ENCODE measurements around the gene CRABP2. TPM values are rescaled to one million over a fixed set of nuclear protein-coding genes. Genes with fewer than 3 reads are reported as not detected.

CRABP2 gene
- polyA plus RNA-seq, 2 of the 4 experiments (the other 2 are of a cell fraction) = 1.7 to 15.6 TPM

DNA sequence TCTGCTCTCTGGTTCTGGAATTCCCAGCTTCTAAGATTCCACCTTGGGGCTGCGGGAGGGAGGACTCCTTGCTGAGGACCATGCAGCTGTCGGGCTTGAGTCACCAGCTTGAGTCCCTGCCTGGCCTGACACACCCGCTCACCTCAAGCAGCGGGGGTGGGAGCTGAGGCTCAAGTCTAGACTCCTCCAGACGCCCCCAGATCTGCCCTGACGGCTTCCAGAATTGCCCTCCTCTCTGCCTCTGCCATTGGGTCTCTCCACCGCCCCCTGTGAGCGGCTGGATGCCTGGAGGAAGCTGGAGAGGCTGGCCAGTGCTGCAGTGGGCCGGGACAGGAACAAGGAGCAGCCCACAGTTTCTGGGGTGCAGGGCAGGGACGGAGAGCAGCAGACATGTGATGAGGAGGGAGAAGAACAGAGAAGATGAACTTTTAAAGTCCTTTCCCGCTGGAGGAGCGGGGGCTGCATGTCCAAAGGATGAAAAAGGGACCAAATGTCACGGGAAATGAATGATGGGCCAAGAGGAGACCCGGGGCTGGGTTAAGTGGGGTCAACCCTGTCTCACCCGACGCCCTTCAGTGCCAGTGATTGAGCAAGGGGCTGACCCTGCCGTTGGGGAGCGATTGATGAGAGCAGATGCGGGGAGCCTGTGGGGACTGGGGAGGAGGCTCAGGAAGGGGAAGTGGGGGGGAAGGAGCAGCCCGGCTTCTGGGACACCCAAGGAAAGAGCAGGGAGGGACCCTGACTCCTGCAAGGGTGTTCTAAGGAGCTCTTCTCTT lies 13.5 kb downstream of the CRABP2 start:
- DNase-seq (ENCODE audit: low read depth in 1 of 2, low spot score in 1 of 2) (peak in 1 of 2 experiments; percentile 52), FAIRE-seq (no peak), ATAC-seq (peak; percentile 20 to 47; a peak in 5 of 6 replicates)
- no peak overlapping the region for H3K4me3 ChIP-seq
- TF ChIP-seq POLR2AphosphoS2 (conservative IDR thresholded peaks at IDR 0.05; ENCODE audit: low read length) = no peak
- TF ChIP-seq HDAC2 (IDR thresholded peaks at IDR 0.05) = no peak
- no peak for TF ChIP-seq HEYL (CRISPR knock-in tag; IDR thresholded peaks at IDR 0.05)
- no peak for TF ChIP-seq HOXA7 (CRISPR knock-in tag; IDR thresholded peaks at IDR 0.05)
- TF ChIP-seq ZNF302 (CRISPR knock-in tag; IDR thresholded peaks at IDR 0.05) = no peak
- no peak for TF ChIP-seq MAZ (IDR thresholded peaks at IDR 0.05; ENCODE audit: borderline replicate concordance, low read depth, low read length)
- no peak for TF ChIP-seq RAD21 (conservative IDR thresholded peaks at IDR 0.05 in 1 of 2, IDR thresholded peaks at IDR 0.05 in 1 of 2)
- H3K27ac ChIP-seq = peak overlapping the region in 1 of 2 experiments; percentile 63; a peak in 3 of 6 replicates
- H3K4me1 ChIP-seq = peaks cover 45% of the 10 kb centered on the region
- POLR2A ChIA-PET = interaction anchor here (1.1 kb wide), 1 partner anchor 37 kb away, joined by 8 read pairs; the partner anchor contains the start of genes ISG20L2 and METTL25B
- H3K9me3 ChIP-seq = no peaks in the 10 kb centered on the region
- WGBS (ENCODE audit: missing lambda C conversion rate) = 46% methylated on average over 19 of the region's 20 CpGs
- CTCF ChIA-PET = interaction anchor here (0.9 to 52.1 kb wide), 14 partner anchors 16 to 333 kb away, joined by 3 to 2258 read pairs (median 12); partner anchors contain the start of genes CRABP2, HAPLN2, HDGF and INSRR
- peak overlapping the region; percentile 25 for H3K4me2 ChIP-seq

GRCh38 chr1:156691191-156691590 lies 14.2 kb downstream of the CRABP2 start:
- peak overlapping the region; percentile 25 for H3K4me2 ChIP-seq
- FAIRE-seq (no peak), ATAC-seq (no peak), DNase-seq (ENCODE audit: low read depth in 1 of 2, low spot score in 1 of 2) (no peak)
- ChIA-PET POLR2A (interaction anchor here (1.1 to 2.8 kb wide), 2 partner anchors 35 to 37 kb away, joined by 8 to 15 read pairs; partner anchors contain the start of genes ISG20L2 and METTL25B), CTCF (interaction anchor here (0.9 to 52.1 kb wide), 15 partner anchors 15 to 332 kb away, joined by 3 to 2258 read pairs (median 27); partner anchors contain the start of genes CRABP2, HAPLN2, HDGF and INSRR)
- whole genome bisulfite sequencing (ENCODE audit: missing lambda C conversion rate) = 88% methylated on average over 10 of the region's 10 CpGs
- peaks cover 51% of the 10 kb centered on the region for H3K4me1 ChIP-seq
- TF ChIP-seq HES2 (IDR thresholded peaks at IDR 0.05) (no peak), HOXB5 (CRISPR knock-in tag; IDR thresholded peaks at IDR 0.05) (no peak), BHLHE40 (IDR thresholded peaks at IDR 0.05; ENCODE audit: low read depth, low read length) (no peak), ZNF302 (CRISPR knock-in tag; IDR thresholded peaks at IDR 0.05) (no peak), TP53 (CRISPR knock-in tag; IDR thresholded peaks at IDR 0.05) (no peak), HDAC2 (IDR thresholded peaks at IDR 0.05) (no peak), TFCP2L1 (CRISPR knock-in tag; IDR thresholded peaks at IDR 0.05) (no peak), CBX2 (IDR thresholded peaks at IDR 0.05; ENCODE audit: borderline replicate concordance, low read depth) (no peak), ZSCAN20 (CRISPR knock-in tag; IDR thresholded peaks at IDR 0.05) (no peak), MYC (IDR thresholded peaks at IDR 0.05; ENCODE audit: borderline replicate concordance, low read length) (no peak), EHMT2 (IDR thresholded peaks at IDR 0.05; ENCODE audit: low read depth) (no peak)
- TF ChIP-seq, protein P1, sequence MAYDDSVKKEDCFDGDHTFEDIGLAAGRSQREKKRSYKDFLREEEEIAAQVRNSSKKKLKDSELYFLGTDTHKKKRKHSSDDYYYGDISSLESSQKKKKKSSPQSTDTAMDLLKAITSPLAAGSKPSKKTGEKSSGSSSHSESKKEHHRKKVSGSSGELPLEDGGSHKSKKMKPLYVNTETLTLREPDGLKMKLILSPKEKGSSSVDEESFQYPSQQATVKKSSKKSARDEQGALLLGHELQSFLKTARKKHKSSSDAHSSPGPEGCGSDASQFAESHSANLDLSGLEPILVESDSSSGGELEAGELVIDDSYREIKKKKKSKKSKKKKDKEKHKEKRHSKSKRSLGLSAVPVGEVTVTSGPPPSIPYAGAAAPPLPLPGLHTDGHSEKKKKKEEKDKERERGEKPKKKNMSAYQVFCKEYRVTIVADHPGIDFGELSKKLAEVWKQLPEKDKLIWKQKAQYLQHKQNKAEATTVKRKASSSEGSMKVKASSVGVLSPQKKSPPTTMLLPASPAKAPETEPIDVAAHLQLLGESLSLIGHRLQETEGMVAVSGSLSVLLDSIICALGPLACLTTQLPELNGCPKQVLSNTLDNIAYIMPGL (CRISPR knock-in tag; IDR thresholded peaks at IDR 0.05; ENCODE audit: borderline replicate concordance) = no peak
- peak overlapping the region in 1 of 2 experiments; percentile 63; a peak in 3 of 6 replicates for H3K27ac ChIP-seq
- no peak overlapping the region for H3K4me3 ChIP-seq
- no peaks in the 10 kb centered on the region for H3K9me3 ChIP-seq

DNA sequence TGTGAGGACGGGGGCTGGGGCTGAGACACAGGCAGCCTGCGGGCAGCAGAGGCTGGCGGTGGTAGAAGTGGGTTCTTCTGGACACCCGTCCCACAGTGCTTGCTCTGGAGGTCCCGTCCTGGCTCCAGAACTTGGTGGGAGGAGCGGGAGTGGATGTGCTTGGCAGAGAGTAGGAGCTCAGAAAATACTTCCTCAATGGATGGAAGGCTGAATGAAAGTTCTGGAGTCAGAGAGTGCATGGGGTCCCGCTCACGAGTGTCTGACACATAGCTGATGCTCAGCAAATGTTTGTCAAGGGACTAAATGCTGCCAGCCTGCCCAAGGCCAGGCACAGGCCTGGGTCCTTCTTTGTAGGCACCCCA lies 14.7 kb downstream of the CRABP2 start:
- WGBS (ENCODE audit: missing lambda C conversion rate) = 73% methylated on average over 8 of the region's 8 CpGs

More for the DNA sequence above, 14.7 kb downstream of the CRABP2 start:
- no peak overlapping the region for H3K4me3 ChIP-seq
- FAIRE-seq = no peak
- H3K4me2 ChIP-seq = no peak overlapping the region
- ChIA-PET POLR2A (interaction anchor here (2.8 kb wide), 1 partner anchor 35 kb away, joined by 15 read pairs; no protein-coding TSS in a partner anchor), CTCF (interaction anchor here (0.6 to 52.1 kb wide), 25 partner anchors 14 to 583 kb away, joined by 3 to 2258 read pairs (median 11); partner anchors contain the start of genes CRABP2, HAPLN2, HDGF and INSRR)
- no peak for DNase-seq (ENCODE audit: low read depth in 1 of 2, low spot score in 1 of 2)
- peaks cover 52% of the 10 kb centered on the region for H3K4me1 ChIP-seq
- TF ChIP-seq ZFP36 (IDR thresholded peaks at IDR 0.05; ENCODE audit: borderline replicate concordance, partially characterized antibody) (no peak), RAD21 (conservative IDR thresholded peaks at IDR 0.05 in 1 of 2, IDR thresholded peaks at IDR 0.05 in 1 of 2) (no peak)
- ATAC-seq = no peak
- no peak overlapping the region; a peak in 1 of 6 replicates for H3K27ac ChIP-seq
- no peaks in the 10 kb centered on the region for H3K9me3 ChIP-seq
